ENCODE data around the gene SLC30A2.
A peak's percentile ranks its signal among the peaks of the same experiment; 100 is the strongest.
"Not testable (repeated sequence)": the region's sequence is repeated elsewhere in the genome, so short reads cannot be mapped to it uniquely, and the experiment has no call there.

The SLC30A2 gene, protein sequence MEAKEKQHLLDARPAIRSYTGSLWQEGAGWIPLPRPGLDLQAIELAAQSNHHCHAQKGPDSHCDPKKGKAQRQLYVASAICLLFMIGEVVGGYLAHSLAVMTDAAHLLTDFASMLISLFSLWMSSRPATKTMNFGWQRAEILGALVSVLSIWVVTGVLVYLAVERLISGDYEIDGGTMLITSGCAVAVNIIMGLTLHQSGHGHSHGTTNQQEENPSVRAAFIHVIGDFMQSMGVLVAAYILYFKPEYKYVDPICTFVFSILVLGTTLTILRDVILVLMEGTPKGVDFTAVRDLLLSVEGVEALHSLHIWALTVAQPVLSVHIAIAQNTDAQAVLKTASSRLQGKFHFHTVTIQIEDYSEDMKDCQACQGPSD

DNA sequence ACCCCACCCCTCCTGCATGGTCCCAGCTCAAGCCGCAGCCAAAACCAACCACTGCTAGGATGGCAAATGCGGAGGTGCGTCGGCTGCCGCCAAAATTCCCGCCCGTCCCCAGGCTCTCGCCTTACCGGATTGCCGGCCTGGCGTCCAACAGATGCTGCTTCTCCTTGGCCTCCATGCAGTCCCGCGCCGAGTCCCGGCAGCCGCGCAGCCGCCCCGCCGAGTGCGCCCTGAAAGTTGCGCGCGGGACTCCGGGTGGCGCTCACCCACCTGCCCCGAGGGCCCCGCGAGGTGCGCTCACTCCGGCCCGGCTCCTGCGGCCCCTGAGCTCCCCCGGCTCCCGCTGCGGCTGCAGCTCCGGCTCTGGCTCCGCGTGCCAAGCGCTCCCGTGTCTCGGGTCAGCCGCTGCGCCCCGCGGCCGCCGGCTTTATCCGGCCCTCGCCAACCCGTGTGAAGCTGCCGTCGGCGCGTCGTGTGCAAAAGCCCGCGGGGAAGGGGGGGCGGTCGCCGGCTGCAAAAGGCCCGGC lies at the start of gene SLC30A2:
Gene SLC30A2 (minus strand): TSS at position 397 of the 524 bp plus-strand sequence. CDS start 222 bp downstream, at position 175.
- DNase-seq, result no peak

DNA sequence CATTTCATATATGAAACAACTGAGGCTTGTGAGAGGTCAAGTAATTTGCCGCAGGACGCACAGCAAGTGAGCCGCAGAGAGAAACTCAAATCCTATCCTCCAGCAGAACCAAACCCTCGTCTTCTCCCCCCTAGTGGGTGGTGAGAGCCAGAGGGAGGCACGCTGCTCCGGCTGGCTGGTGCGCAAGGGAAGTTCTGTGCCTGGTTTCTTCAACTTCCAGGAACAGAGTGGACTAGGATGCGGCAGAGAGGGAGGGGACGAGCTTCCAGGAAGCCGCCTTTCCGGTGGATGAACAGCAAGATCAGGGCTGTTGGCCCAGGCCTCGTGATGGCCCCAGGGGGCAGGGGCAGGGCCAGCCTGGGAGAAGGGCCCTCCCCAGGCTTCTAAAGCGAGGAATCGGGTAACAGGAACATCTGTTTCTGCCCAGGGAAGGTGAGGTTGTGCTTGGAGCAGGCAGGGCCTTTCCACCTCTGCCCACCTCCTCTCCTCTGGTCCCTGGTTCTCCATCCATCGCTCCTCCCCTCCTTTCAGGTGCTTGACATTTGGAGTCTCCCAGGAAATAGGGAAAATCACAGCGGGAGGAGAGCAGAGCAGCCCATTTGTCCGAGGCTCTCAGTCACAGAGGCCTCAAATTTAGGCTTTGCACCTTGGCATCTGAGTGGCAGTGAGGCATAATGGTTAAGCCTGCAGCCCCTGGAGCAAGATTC lies 48.9 kb upstream of the SLC30A2 start:
- DNase-seq, result peak in 5 of 14 donors; percentile 1 to 67 (median 2)

DNA sequence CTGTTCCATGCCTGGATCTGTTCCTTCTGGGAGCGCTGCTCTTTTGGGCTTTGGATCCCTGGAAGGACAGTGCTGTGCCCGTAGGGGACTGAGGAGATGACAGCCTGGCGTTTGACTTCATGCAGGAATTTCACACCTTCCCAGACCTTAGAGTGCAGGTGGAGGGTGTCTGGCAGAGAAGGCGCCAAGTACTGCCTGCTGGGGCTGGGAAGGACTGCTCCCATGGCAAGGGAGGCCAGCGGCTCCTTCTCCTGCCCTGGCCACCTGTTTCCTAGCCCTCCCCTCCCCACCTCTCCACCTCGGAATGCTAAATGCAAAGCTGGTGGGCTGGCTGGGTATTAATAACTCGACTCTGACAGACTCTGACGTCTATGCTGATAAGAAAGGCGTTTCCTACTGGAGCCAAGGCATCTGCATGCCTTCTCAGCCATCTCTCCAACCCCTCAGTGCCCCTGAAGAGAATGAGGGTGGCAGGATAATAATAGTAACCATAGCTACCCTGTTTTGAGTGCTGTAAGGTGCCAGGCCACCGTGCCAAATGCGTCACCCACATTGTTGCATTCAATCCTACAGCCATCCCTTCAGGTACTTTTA lies 48.3 kb upstream of the SLC30A2 start:
- no peak for DNase-seq

DNA sequence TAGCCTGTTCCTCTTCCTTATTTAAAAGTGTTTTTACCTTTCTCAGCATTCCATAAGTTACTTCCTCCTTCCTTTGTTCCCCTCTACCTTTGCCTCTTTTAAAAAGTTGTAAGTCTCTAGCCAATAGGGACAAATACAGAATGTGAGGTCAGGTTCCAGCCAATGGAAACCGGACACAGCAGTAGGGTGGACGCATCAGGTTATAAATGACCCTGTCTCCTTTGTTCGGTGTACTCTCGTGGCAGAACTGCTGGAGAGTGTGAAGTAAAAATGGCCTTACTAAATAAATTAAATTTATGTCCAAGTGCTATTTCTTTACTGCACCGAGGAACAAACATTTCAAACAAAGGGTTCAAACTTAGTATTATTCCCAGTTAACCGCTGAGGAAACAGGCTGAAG lies 47.7 kb upstream of the SLC30A2 start:
- DNase-seq, result not testable (repeated sequence)

DNA sequence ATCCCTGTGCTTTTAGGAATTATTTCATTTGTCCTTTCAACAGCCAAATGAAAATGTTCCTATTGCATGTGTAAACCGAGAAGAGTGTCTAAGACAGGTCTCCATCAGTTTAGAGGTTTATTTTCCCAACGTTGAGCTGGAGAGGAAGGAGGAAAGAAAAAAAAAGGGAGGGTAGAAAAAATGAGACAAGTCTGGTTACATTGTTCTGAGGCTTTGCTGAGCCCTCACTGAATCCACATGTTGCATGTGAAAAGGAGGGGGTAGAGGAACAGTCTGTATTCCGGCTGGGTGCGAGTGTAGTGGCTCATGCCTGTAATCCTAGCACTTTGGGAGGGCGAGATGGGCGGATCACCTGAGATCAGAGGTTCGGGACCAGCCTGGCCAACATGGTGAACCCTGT lies 46.5 kb upstream of the SLC30A2 start:
- no peak for DNase-seq

DNA sequence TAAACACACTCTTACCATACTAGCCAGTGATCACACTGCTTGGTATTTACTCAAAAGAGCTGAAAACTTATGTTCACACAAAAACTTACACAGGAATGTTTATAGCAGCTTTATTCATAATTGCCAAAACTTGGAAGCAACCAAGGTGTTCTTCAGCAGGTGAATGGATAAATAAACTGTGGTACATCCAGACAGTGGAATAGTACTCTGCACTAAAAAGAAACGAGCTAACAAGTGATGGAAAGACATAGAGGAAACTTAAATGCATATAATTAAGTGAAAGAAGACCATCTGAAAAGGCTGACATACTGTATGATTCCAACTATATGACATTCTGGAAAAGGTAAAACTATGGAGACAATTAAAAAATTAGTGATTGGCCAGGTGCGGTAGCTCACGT lies 45.0 kb upstream of the SLC30A2 start:
- no peak for DNase-seq

DNA sequence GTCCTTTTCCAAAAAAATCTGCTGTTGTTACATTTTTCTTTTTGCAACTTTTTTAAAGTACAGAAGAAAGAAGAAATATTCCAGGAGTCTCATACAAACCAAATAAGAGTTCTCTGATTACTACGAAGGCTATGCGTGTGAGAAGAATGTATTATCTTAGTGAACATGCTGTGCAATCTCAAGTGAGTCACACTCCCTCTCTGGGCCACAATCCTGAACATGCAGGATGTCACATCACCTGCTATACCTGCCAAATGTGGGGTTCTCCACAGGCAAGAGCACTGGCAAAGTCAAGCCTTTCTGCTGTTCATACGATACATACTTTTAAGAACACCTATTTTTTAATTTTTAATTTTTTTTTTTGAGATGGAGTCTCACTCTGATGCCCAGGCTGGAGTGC lies 43.2 kb upstream of the SLC30A2 start:
- DNase-seq, result no peak

DNA sequence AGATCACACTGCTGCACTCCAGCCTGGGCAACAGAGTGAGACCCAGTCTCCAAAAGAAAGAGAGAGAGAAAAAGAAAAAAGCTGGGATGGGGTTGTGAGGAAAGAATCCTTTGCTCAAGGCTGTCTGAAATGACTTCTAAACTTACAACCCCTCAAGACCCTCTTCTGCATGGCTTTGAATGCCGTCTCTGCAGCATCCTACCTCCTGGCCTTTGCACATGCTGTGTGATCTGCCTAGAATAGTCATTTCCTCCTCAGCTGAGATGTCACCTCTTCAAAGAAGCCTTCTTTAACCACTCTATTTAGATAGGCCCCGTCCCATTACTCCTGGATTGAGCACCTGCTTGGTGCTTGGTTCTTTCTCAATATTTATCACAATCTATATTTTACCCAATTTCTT lies 38.9 kb upstream of the SLC30A2 start:
- no peak for DNase-seq

DNA sequence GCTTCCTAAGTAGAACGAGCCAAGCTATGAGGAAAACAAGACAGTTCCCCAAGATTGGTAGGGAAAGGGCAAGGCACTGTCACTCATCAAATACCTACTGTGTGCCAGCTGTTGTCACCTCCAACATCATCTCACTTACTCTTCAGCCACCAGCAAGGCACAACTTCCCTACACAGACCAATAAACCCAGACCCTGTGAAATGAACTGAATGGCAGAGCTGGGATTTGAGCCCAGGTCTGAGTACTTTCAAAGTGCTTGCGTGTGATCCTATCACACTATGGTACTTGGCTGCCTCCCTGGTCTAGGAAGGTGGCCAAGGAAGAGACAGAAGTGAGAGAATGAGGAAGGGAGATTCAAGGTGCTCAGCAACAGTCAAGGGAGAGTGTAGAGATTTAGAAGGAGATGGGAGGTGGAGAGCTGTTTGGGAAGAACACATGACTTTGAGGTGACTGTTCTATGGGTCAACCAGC lies 38.2 kb upstream of the SLC30A2 start:
- DNase-seq, result no peak

DNA sequence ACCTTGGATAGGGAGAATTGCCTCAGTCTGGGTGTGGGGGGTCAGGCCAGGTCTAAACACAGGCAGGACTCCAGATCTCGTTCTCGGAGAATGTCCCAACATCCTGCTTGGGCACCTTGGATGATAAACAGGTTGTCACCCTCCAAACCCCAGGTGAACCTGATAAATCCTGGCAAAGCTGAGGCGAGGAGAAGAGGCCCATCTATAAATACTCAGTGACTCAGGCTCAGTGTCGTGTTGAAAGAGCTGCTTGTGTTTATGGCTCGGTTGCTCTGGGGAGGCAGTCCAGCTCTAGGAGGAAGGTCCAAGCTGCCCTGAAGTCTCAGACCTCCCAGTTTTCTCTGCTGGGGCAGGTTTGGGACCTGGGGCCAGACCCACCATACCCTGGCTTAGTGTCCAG lies 37.3 kb upstream of the SLC30A2 start:
- no peak for DNase-seq

DNA sequence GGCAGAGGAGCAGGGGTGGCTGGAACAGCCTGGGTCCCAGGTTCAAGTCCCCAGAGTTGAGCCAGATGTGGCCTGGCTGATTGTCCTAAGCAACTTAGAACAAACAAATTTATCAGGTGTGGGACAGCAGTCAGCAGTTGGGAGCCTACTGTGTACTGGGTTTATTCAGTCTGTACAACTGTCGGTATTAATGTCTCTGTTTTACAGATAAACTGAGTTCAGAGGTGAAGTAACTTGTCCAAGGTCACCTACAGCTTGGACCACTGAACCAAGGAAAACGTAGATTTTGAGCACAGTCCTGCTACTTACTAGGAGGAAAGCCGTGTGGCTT lies 36.1 kb upstream of the SLC30A2 start:
- no peak for DNase-seq

DNA sequence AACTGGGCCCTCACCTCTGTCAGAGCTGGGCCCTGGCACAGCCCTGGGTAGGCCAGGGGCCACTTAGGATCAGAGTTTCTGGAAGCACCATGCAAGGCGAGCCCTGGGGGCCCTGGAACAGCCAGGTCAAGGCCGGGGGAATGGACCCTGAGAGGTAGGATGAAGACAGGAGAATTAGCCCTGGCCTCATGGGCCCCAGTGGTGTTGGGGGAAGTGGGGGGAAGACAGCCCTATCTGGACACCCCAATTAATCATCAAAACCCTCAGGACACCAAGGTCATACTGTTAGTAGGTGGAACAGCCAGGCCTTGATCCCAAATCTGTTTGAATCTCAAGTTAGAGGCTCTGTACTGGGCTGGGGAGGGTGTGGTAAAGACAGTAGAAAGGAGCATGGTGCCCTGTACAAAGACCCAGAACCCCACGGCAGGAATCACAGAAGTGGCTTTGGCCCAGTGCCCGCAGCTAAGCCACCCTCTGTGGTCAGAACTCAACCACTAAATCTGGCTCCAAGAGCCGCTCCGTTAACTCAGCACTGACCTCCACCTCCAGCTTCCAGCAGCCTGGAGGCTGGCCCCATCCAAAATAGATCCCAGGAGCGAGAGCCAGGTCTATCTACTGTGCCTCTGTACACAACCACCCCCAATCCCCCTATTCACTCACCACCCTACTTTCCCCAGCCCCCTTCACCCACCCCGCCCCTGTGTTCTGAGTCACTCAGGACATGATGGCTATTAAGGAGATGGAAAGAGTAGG lies 35.5 kb upstream of the SLC30A2 start:
- no peak for DNase-seq

DNA sequence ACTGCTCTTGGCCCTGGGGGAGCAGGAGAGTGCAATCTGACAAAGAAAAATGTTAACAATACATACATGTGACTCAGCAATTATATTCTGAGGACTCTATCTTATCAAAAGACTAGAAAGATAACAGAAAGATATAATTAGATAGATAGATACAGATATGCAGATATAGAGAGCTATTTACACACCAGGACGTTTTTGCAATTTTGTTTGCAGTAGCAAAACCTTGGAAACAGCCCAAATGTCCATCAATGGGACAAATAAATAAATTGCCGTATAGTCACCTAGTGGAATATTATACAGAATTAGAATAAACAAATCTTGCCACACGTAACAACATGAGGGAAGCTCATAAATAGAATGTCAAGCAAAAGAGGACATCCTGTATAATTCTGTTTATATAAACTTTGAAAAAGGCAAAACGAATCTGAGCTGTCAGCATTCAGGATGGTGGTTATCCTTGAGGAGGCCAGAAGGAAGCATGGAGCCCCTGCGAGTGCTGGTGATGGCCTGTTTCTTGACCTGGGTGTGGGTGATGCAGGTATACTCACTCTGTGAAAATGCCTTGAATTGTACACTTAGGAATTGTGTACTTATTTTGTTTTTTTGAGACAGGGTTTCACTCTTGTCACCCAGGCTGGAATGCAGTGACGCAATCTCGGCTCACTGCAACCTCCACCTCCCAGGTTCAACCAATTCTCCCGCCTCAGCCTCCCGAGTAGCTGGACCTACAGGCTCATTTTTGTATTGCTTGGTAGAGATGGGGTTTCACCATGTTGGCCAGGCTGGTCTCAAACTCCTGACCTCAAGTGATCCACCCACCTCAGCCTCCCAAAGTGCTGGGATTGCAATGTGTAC lies 34.3 kb upstream of the SLC30A2 start:
- DNase-seq, result no peak

DNA sequence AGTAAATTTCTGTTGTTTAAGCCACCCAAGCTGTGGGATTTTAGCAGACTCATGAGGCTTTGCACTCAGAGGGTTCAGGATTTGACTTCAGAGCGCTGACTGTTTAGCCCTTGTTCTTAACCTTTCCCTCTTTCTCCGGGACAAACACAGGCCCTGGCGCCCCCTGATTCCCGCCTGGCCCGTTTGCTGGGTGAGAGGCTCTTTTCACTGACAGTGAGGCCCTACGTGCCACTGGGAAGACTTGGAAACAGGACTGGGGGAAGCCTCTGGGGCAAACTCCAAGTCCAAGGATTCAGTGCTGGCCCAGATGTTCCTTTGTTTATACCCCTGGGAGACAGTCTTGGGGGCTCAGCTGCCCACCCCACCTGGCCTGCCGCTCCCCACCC lies 33.3 kb upstream of the SLC30A2 start:
- no peak for DNase-seq

DNA sequence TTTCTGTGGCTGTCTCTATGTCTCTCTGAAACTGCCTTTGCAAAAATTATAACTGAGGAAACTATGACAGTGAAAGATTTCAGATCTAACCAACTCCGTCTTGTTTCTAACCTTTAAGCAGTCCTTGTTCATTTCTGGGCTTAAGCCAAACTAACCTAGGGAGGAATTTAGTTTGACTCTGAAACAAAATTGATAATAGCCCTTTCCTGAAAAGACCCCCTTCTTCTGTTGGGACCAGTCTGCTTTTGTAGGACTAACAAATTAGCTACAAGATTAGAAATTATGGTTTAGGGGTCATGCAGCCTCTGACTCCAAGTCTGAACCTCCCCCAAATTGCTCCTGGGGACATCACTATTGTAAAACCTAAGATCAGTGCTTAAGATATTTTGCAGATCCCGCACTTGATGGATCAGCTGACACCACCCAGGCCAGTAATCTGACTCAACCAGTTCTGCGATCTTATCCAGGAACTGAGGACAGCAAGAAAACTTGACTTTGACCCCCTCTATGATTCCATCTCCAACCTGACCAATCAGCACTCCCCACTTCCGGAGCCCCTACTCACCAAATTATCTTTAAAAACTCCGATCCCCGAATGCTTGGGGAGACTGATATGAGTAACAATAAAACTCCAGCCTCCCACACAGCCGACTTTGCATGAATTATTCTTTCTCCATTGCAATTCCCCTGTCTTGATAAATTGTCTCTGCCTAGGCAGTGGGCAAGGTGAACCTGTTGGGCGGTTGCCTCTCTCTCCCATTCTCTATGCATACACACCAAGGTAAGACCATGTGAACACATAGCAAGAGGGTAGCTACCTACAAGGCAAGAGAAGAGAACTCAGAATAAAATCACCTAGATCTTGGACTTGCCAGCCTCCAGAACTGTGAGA lies 32.6 kb upstream of the SLC30A2 start:
- DNase-seq, result no peak

DNA sequence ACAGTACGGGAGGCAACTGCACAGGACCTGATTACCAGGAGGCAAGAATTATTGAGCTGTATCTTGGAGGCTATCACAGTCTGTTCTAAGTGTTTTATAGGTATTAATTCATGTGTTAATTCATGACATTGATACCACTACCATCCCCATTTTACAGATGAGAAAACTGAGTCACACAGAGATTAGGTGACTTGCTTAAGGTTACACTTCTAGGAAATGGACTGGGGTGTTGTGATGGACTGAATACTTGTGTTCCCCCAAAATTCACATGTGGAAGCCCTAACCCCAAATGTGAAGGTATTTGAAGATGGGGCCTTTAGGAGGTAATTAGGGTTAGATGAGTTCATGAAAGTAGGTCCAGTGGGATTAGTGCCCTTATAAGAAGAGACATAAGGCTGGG lies 31.6 kb upstream of the SLC30A2 start:
- no peak for DNase-seq

DNA sequence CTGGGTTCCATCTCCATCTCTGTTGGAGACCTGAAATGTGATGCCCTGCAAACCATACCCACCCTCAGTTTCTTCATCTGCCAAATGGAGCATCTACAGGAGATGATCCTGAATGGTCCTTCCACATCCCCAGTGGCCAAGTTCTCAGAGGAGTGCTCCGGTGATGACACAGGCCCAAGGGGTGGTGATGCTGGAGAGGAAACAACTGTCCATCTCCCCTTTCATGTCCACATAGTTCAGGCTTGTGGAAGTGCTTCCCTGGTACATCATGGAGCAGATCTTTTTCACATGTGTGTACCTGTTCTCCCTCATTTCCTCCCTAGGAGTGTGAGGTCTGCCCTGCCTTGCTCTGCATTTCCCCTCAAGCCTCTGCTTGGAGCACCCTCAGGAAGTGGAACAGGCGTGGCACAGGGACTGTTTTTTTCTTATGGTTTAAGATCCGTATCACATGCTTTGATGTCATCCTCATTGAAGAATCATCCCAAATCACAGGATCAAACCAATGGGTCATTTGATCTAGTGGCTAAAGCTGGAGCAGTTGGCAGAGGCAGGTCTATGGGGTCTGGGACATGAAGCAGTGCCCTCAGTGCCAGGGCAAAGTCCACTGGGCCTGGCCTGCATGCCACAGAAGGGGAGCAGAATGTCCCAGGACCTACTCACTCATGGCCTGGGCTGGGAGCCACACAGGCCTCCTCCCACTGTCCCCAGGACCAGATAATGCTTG lies 29.7 kb upstream of the SLC30A2 start:
- no peak for DNase-seq

DNA sequence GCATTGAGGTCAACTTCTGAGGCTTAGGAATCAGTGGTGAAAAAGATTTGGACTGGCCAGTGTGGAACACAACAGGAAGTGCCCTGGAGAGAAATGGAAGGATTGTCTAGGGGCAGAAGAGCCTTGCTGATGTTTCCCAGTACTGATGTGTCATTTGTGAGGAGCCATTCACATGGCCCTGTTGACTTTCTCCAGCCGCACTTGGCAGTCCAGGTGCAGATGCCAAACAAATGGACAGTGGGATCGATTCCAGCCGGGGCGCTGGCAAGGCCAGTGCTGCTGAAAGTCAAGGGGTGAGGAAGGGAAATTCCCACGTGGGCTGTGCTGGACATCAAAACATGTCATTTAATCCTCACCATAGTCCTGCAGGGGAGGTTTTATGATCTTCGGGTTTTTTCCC lies 26.4 kb upstream of the SLC30A2 start:
- peak in 1 of 14 donors; percentile 3 for DNase-seq

DNA sequence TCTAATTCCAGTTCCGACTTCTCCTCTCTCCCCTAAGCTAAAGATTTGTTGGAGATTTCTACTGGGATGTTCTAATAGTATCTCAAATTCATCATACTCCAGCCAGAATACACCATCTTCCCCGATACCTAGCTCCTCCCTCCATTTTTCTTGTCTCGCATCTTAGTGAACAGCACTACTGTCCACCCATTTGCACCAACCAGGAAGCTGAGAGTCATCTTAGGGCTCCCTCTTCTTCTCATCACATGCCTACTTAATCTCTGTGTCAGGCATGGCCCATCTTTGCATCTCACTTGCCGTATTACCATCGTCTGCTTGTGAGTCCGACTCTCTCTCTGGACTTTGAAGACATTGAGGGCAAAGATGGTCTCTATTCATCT lies 25.0 kb upstream of the SLC30A2 start:
- no peak for DNase-seq
